HEK293 (cell line): Measurements from ENCODE around the gene CYTH3.

ENCODE experiments used
- CTCF ChIA-PET: fragments of 350-600 bp; formaldehyde crosslinking; extraction: SDS; loops from one replicate; lab custom pipeline; 2021; ENCODE audit warnings: antibody characterized with exemption; lab: Yijun Ruan, JAX
- POLR2A ChIA-PET: fragments of 300-600 bp; formaldehyde crosslinking; extraction: SDS; loops from one replicate; lab custom pipeline; 2020; ENCODE audit warnings: antibody characterized with exemption, inconsistent platforms; lab: Yijun Ruan, JAX
- H3K27ac ChIP-seq: fragments of 200-500 bp; sonication (Bioruptor generic); 2 replicates; pipeline ENCODE4 v1.5.1; 2014; ENCODE audit warnings: low read depth, low read length, control low read depth, inconsistent platforms; ENCODE audit errors: extremely low read depth
- H3K36me3 ChIP-seq, 2 experiments: fragments of 200-500 bp in 1 of 2; sonication (Bioruptor generic) in 1 of 2; 1 replicate in 1 of 2; 2 replicates in 1 of 2; pipeline ENCODE4 v1.5.1; 2014 to 2017; ENCODE audit warnings: inconsistent platforms in 2 of 2, low read length in 2 of 2; ENCODE audit not compliant: control insufficient read depth in 2 of 2, insufficient read depth in 1 of 2
- H3K4me1 ChIP-seq: fragments of 200-500 bp; sonication (Bioruptor generic); 2 replicates; pipeline ENCODE4 v1.5.1; 2014; ENCODE audit warnings: mild to moderate bottlenecking, low read length, inconsistent platforms; ENCODE audit not compliant: control insufficient read depth, insufficient read depth
- H3K4me3 ChIP-seq: 2 replicates; pipeline ENCODE4 v1.5.1; 2011; ENCODE audit warnings: low read depth, mild to moderate bottlenecking, control low read depth, low read length, moderate library complexity
- H3K9me3 ChIP-seq: fragments of 200-500 bp; sonication (Bioruptor generic); 2 replicates; pipeline ENCODE4 v1.5.1; 2014; ENCODE audit warnings: low read depth, low read length, inconsistent platforms; ENCODE audit not compliant: control insufficient read depth, insufficient read depth
- GFI1B ChIP-seq: fragments of 450-650 bp; formaldehyde crosslinking; IDR thresholded peaks from 2 replicates; pipeline ENCODE4 v1.5.1; 2016; ENCODE audit warnings: missing biosample characterization, missing genetic modification characterization
- GLI4 ChIP-seq: fragments of 450-650 bp; formaldehyde crosslinking; IDR thresholded peaks from 2 replicates; pipeline ENCODE4 v1.5.1; 2016; ENCODE audit warnings: missing biosample characterization, missing genetic modification characterization
- KLF7 ChIP-seq: fragments of 450-650 bp; formaldehyde crosslinking; IDR thresholded peaks from 2 replicates; pipeline ENCODE4 v1.5.1; 2016; ENCODE audit warnings: missing biosample characterization, missing genetic modification characterization, borderline replicate concordance
- PRDM6 ChIP-seq: fragments of 450-650 bp; formaldehyde crosslinking; IDR thresholded peaks from 2 replicates; pipeline ENCODE4 v1.5.1; 2017; ENCODE audit warnings: missing biosample characterization, missing genetic modification characterization
- WT1 ChIP-seq: fragments of 450-650 bp; formaldehyde crosslinking; IDR thresholded peaks from 2 replicates; pipeline ENCODE4 v1.5.1; 2016; ENCODE audit warnings: missing biosample characterization, missing genetic modification characterization
- ZBTB17 ChIP-seq: fragments of 450-650 bp; formaldehyde crosslinking; IDR thresholded peaks from 2 replicates; pipeline ENCODE4 v1.5.1; 2016; ENCODE audit warnings: missing biosample characterization, missing genetic modification characterization
- ZBTB49 ChIP-seq: fragments of 450-650 bp; formaldehyde crosslinking; IDR thresholded peaks from 2 replicates; pipeline ENCODE4 v1.5.1; 2016; ENCODE audit warnings: missing biosample characterization, missing genetic modification characterization, low read depth
- ZEB2 ChIP-seq: fragments of 450-650 bp; formaldehyde crosslinking; IDR thresholded peaks from 2 replicates; pipeline ENCODE4 v1.5.1; 2016; ENCODE audit warnings: missing biosample characterization, missing genetic modification characterization
- ZNF148 ChIP-seq: fragments of 450-650 bp; formaldehyde crosslinking; IDR thresholded peaks from 2 replicates; pipeline ENCODE4 v1.5.0; 2017; ENCODE audit warnings: missing biosample characterization, missing genetic modification characterization, borderline replicate concordance
- ZNF18 ChIP-seq: fragments of 450-650 bp; formaldehyde crosslinking; IDR thresholded peaks from 2 replicates; pipeline ENCODE4 v1.5.1; 2016; ENCODE audit warnings: missing biosample characterization, missing genetic modification characterization
- ZNF184 ChIP-seq: fragments of 450-650 bp; IDR thresholded peaks from 2 replicates; pipeline ENCODE4 v1.5.1; 2018; ENCODE audit warnings: missing biosample characterization, mild to moderate bottlenecking, missing genetic modification characterization
- ZNF335 ChIP-seq: fragments of 450-650 bp; formaldehyde crosslinking; conservative IDR thresholded peaks from 2 replicates; pipeline ENCODE4 v1.5.1; 2016; ENCODE audit warnings: missing biosample characterization, missing genetic modification characterization
- ZNF394 ChIP-seq: fragments of 450-650 bp; formaldehyde crosslinking; IDR thresholded peaks from 2 replicates; pipeline ENCODE4 v1.5.1; 2016; ENCODE audit warnings: missing biosample characterization, missing genetic modification characterization, mild to moderate bottlenecking, moderate library complexity, borderline replicate concordance
- ZNF426 ChIP-seq: fragments of 450-650 bp; formaldehyde crosslinking; IDR thresholded peaks from 2 replicates; pipeline ENCODE4 v1.5.1; 2017; ENCODE audit warnings: missing biosample characterization, missing genetic modification characterization, mild to moderate bottlenecking, inconsistent platforms, moderate library complexity
- ZNF544 ChIP-seq: fragments of 450-650 bp; formaldehyde crosslinking; IDR thresholded peaks from 2 replicates; pipeline ENCODE4 v1.5.0; 2017; ENCODE audit warnings: missing biosample characterization, missing genetic modification characterization
- ZNF558 ChIP-seq: fragments of 450-650 bp; formaldehyde crosslinking; IDR thresholded peaks from 2 replicates; pipeline ENCODE4 v1.5.1; 2016; ENCODE audit warnings: missing biosample characterization, missing genetic modification characterization
- TF ChIP-seq, protein P1 (sequence below): fragments of 450-650 bp; formaldehyde crosslinking; IDR thresholded peaks from 2 replicates; pipeline ENCODE4 v1.5.1; 2016; ENCODE audit warnings: missing biosample characterization, missing genetic modification characterization
- TF ChIP-seq, protein P2 (sequence below): fragments of 450-650 bp; formaldehyde crosslinking; IDR thresholded peaks from 2 replicates; pipeline ENCODE4 v1.5.1; 2016; ENCODE audit warnings: missing biosample characterization, missing genetic modification characterization
- TF ChIP-seq, protein P3 (sequence below): fragments of 450-650 bp; formaldehyde crosslinking; IDR thresholded peaks from 2 replicates; pipeline ENCODE4; 2016; ENCODE audit warnings: missing biosample characterization, missing genetic modification characterization
- TF ChIP-seq, protein P4 (sequence below): fragments of 450-650 bp; formaldehyde crosslinking; IDR thresholded peaks from 2 replicates; pipeline ENCODE4 v1.5.1; 2017; ENCODE audit warnings: missing biosample characterization, missing genetic modification characterization

Gene CYTH3

GRCh38 chr7:6175645-6176044 lies 96.8 kb downstream of the CYTH3 start:
- no peaks in the 10 kb centered on the region for H3K4me1 ChIP-seq
- no peak for TF ChIP-seq ZNF544 (tag by site-specific recombination)
- no peak for TF ChIP-seq ZNF426
- no peak for TF ChIP-seq ZBTB17 (tag by site-specific recombination)
- TF ChIP-seq PRDM6 (tag by site-specific recombination) = no peak
- TF ChIP-seq GLI4 (tag by site-specific recombination) = no peak
- no peak for TF ChIP-seq ZNF558 (tag by site-specific recombination)
- no peak for TF ChIP-seq WT1
- no peak for TF ChIP-seq ZNF394 (tag by site-specific recombination)
- no peaks in the 10 kb centered on the region for H3K9me3 ChIP-seq
- ChIA-PET POLR2A (no interaction called here), CTCF (interaction anchor here (0.7 kb wide), 2 partner anchors 15 to 241 kb away, joined by 4 to 5 read pairs; no protein-coding TSS in a partner anchor)
- no peak overlapping the region for H3K4me3 ChIP-seq
- H3K27ac ChIP-seq = no peak overlapping the region
- H3K36me3 ChIP-seq = peaks cover 0 to 19% of the 10 kb centered on the region in 2 experiments; a peak in 2 of 3 replicates

DNA sequence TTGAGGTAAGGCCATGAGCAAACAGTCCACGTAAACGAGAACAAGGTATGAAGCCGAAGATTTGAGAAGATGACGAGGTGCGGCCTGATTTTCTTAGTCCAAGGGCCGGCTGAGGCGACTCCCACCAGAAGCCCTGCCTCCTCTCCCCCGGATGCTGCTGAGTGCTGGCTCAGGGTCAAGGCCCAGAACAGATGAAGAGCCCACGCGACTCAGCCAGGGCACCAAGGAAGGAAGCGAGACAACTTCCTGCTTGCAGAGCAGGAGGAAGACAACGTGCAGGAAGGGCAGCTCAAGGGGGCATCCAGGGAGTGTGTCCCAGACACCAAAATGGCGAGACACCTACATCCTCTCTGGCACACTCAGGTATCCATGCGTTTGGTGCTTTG lies 99.5 kb downstream of the CYTH3 start:
- POLR2A ChIA-PET = interaction anchor here (0.6 kb wide), 1 partner anchor 43 kb away, joined by 4 read pairs; no protein-coding TSS in a partner anchor
- CTCF ChIA-PET = interaction anchor here (2.3 kb wide), 1 partner anchor 13 kb away, joined by 7 read pairs; no protein-coding TSS in a partner anchor
- H3K4me1 ChIP-seq = no peaks in the 10 kb centered on the region
- H3K27ac ChIP-seq = no peak overlapping the region
- no peaks in the 10 kb centered on the region for H3K9me3 ChIP-seq
- no peak overlapping the region for H3K4me3 ChIP-seq
- H3K36me3 ChIP-seq = peaks cover 0 to 22% of the 10 kb centered on the region in 2 experiments; a peak in 2 of 3 replicates
- TF ChIP-seq GFI1B (tag by site-specific recombination) = no peak
- no peak for TF ChIP-seq KLF7
- no peak for TF ChIP-seq ZNF184 (tag by site-specific recombination)
- no peak for TF ChIP-seq ZEB2
- no peak for TF ChIP-seq ZNF335 (tag by site-specific recombination)
- TF ChIP-seq, protein P1, sequence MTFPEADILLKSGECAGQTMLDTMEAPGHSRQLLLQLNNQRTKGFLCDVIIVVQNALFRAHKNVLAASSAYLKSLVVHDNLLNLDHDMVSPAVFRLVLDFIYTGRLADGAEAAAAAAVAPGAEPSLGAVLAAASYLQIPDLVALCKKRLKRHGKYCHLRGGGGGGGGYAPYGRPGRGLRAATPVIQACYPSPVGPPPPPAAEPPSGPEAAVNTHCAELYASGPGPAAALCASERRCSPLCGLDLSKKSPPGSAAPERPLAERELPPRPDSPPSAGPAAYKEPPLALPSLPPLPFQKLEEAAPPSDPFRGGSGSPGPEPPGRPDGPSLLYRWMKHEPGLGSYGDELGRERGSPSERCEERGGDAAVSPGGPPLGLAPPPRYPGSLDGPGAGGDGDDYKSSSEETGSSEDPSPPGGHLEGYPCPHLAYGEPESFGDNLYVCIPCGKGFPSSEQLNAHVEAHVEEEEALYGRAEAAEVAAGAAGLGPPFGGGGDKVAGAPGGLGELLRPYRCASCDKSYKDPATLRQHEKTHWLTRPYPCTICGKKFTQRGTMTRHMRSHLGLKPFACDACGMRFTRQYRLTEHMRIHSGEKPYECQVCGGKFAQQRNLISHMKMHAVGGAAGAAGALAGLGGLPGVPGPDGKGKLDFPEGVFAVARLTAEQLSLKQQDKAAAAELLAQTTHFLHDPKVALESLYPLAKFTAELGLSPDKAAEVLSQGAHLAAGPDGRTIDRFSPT (tag by site-specific recombination) = no peak
- TF ChIP-seq ZNF148 = no peak
- TF ChIP-seq, protein P2, sequence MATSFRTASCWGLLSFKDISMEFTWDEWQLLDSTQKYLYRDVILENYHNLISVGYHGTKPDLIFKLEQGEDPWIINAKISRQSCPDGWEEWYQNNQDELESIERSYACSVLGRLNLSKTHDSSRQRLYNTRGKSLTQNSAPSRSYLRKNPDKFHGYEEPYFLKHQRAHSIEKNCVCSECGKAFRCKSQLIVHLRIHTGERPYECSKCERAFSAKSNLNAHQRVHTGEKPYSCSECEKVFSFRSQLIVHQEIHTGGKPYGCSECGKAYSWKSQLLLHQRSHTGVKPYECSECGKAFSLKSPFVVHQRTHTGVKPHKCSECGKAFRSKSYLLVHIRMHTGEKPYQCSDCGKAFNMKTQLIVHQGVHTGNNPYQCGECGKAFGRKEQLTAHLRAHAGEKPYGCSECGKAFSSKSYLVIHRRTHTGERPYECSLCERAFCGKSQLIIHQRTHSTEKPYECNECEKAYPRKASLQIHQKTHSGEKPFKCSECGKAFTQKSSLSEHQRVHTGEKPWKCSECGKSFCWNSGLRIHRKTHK (tag by site-specific recombination) = no peak
- no peak for TF ChIP-seq ZBTB49 (tag by site-specific recombination)
- TF ChIP-seq, protein P3, sequence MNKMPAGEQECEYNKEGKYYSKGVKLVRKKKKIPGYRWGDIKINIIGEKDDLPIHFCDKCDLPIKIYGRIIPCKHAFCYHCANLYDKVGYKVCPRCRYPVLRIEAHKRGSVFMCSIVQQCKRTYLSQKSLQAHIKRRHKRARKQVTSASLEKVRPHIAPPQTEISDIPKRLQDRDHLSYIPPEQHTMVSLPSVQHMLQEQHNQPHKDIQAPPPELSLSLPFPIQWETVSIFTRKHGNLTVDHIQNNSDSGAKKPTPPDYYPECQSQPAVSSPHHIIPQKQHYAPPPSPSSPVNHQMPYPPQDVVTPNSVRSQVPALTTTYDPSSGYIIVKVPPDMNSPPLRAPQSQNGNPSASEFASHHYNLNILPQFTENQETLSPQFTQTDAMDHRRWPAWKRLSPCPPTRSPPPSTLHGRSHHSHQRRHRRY (tag by site-specific recombination) = no peak
- TF ChIP-seq, protein P4, sequence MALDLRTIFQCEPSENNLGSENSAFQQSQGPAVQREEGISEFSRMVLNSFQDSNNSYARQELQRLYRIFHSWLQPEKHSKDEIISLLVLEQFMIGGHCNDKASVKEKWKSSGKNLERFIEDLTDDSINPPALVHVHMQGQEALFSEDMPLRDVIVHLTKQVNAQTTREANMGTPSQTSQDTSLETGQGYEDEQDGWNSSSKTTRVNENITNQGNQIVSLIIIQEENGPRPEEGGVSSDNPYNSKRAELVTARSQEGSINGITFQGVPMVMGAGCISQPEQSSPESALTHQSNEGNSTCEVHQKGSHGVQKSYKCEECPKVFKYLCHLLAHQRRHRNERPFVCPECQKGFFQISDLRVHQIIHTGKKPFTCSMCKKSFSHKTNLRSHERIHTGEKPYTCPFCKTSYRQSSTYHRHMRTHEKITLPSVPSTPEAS = no peak
- no peak for TF ChIP-seq ZBTB17 (tag by site-specific recombination)
- TF ChIP-seq ZNF18 (tag by site-specific recombination) = no peak
